Vagina (tissue), 2 donors: ENCODE measurements around the gene ATP8B1. TPM values are rescaled to one million over a fixed set of nuclear protein-coding genes. Genes with fewer than 3 reads are reported as not detected.
A peak's percentile ranks its signal among the peaks of the same experiment; 100 is the strongest.
"Not testable (repeated sequence)": the region's sequence is repeated elsewhere in the genome, so short reads cannot be mapped to it uniquely, and the experiment has no call there.

Experiments
- DNase-seq, 2 donors: peaks; one replicate each; pipeline ENCODE4 v3.0.0-alpha.2; 2017; ENCODE audit errors: extremely low spot score in 2 of 2
- H3K27ac ChIP-seq: fragments of 200-600 bp; sonication (generic); one replicate; pipeline ENCODE4 v1.5.1; 2019
- H3K27me3 ChIP-seq: fragments of 200-600 bp; sonication (generic); one replicate; pipeline ENCODE4 v1.5.1; 2019
- H3K36me3 ChIP-seq, 2 donors: fragments of 200-600 bp; sonication (generic); one replicate each; pipeline ENCODE4 v1.5.1; 2017 to 2019
- H3K4me1 ChIP-seq: fragments of 200-600 bp; sonication (generic); one replicate; pipeline ENCODE4 v1.5.1; 2019
- H3K4me3 ChIP-seq, 2 donors: fragments of 200-600 bp; sonication (generic); 1 replicate in 1 of 2; 2 replicates in 1 of 2; pipeline ENCODE4 v1.5.1; 2016 to 2019
- H3K9me3 ChIP-seq: fragments of 200-600 bp; sonication (generic); one replicate; pipeline ENCODE4 v1.5.1; 2019
- POLR2A ChIP-seq, 2 donors: fragments of 450-650 bp; IDR thresholded peaks; one replicate each; pipeline ENCODE4 v1.6.1; 2017; ENCODE audit warnings: antibody characterized with exemption in 2 of 2, mild to moderate bottlenecking in 2 of 2, moderate library complexity in 2 of 2
- POLR2AphosphoS5 ChIP-seq, 2 donors: sonication (generic); formaldehyde crosslinking; IDR thresholded peaks; one replicate each; pipeline ENCODE4 v1.9.0; 2017; ENCODE audit warnings: antibody characterized with exemption in 2 of 2, mild to moderate bottlenecking in 2 of 2, low read depth in 1 of 2; ENCODE audit not compliant: insufficient read depth in 1 of 2
- intact Hi-C: fragments of 100-400 bp; cut with DNase I; formaldehyde crosslinking; loops from one replicate; pipeline ENCODE4 v1.15.1; 2023
- total RNA-seq: library from RNA; depleted of rRNA; stranded (reverse); fragments of >200 nt; gene quantifications from one replicate; pipeline ENCODE4 v1.2.3, GENCODE V29; 2016
- TF ChIP-seq, protein P1 (sequence below), 3 experiments: fragments of 450-650 bp in 2 of 3; fragments of 200-600 bp in 1 of 3; sonication (generic) in 1 of 3; IDR thresholded peaks; one replicate each; pipeline ENCODE4 v1.5.1; 2017 to 2019; ENCODE audit warnings: antibody characterized with exemption in 3 of 3, mild to moderate bottlenecking in 2 of 3, moderate library complexity in 2 of 3

The ATP8B1 gene
- total RNA-seq, 1 donor from 2014 or later, result 41.5 TPM

- Histone ChIP-seq H3K27ac (no peak overlapping the region), H3K9me3 (no peaks in the 10 kb centered on the region), H3K4me1 (no peaks in the 10 kb centered on the region), H3K36me3 (no peaks in the 10 kb centered on the region), H3K4me3 (no peak overlapping the region), H3K27me3 (no peaks in the 10 kb centered on the region)
- intact Hi-C loops, result no loop called here
- DNase-seq, result no peak
- TF ChIP-seq POLR2A (IDR thresholded peaks at IDR 0.05) (no peak), POLR2AphosphoS5 (IDR thresholded peaks at IDR 0.05; ENCODE audit: insufficient read depth in 1 of 2, low read depth in 1 of 2) (no peak)
- TF ChIP-seq, protein P1, sequence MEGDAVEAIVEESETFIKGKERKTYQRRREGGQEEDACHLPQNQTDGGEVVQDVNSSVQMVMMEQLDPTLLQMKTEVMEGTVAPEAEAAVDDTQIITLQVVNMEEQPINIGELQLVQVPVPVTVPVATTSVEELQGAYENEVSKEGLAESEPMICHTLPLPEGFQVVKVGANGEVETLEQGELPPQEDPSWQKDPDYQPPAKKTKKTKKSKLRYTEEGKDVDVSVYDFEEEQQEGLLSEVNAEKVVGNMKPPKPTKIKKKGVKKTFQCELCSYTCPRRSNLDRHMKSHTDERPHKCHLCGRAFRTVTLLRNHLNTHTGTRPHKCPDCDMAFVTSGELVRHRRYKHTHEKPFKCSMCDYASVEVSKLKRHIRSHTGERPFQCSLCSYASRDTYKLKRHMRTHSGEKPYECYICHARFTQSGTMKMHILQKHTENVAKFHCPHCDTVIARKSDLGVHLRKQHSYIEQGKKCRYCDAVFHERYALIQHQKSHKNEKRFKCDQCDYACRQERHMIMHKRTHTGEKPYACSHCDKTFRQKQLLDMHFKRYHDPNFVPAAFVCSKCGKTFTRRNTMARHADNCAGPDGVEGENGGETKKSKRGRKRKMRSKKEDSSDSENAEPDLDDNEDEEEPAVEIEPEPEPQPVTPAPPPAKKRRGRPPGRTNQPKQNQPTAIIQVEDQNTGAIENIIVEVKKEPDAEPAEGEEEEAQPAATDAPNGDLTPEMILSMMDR (IDR thresholded peaks at IDR 0.05), result no peak
These were observed 28.7 kb upstream of the ATP8B1 start for GRCh38 chr18:57831597-57832377.

GRCh38 chr18:57827646-57828045, 24.5 kb upstream of the ATP8B1 start:
- intact Hi-C loops, result no loop called here
- TF ChIP-seq POLR2AphosphoS5 (IDR thresholded peaks at IDR 0.05; ENCODE audit: insufficient read depth in 1 of 2, low read depth in 1 of 2) (no peak), POLR2A (IDR thresholded peaks at IDR 0.05) (no peak)

DNA sequence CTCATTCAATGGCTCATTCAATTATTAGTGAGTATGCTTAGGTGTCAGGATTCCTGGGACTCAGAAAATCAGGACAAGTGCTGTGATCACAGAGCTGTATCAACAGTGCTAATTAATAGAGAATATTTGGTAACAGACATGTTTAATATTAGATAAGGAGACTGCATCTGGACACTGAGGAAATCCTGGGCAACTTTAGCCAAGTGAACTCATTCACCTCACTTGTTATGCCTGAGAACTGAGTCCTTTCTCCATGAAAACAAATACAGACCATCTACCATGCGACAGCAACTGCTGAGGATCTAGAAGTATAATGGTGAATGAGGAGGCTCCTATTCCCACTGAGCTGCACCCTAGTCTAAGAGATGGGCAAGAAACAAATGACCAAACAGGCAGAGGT, 23.1 kb upstream of the ATP8B1 start:
- no peak for DNase-seq
- intact Hi-C loops, result no loop called here
- H3K27ac ChIP-seq, result no peak overlapping the region

More at GRCh38 chr18:57827646-57828045, 24.5 kb upstream of the ATP8B1 start:
- Histone ChIP-seq H3K27ac (no peak overlapping the region), H3K4me1 (no peaks in the 10 kb centered on the region), H3K4me3 (no peak overlapping the region), H3K9me3 (no peaks in the 10 kb centered on the region), H3K36me3 (no peaks in the 10 kb centered on the region), H3K27me3 (no peaks in the 10 kb centered on the region)
- no peak for DNase-seq

GRCh38 chr18:57820583-57820982, 17.5 kb upstream of the ATP8B1 start:
- H3K27ac ChIP-seq, DNase-seq, intact Hi-C loops: not testable (repeated sequence)

More for the DNA sequence above, 23.1 kb upstream of the ATP8B1 start:
- Histone ChIP-seq H3K27me3 (no peaks in the 10 kb centered on the region), H3K4me1 (no peaks in the 10 kb centered on the region), H3K36me3 (no peaks in the 10 kb centered on the region), H3K9me3 (no peaks in the 10 kb centered on the region), H3K4me3 (no peak overlapping the region)
- TF ChIP-seq POLR2A (IDR thresholded peaks at IDR 0.05) (no peak), POLR2AphosphoS5 (IDR thresholded peaks at IDR 0.05; ENCODE audit: insufficient read depth in 1 of 2, low read depth in 1 of 2) (no peak)
- TF ChIP-seq, protein P1 (IDR thresholded peaks at IDR 0.05), result no peak

GRCh38 chr18:57819671-57820460, 16.8 kb upstream of the ATP8B1 start:
- H3K36me3 ChIP-seq, result no peaks in the 10 kb centered on the region
- no peak overlapping the region for H3K4me3 ChIP-seq
- TF ChIP-seq, protein P1 (IDR thresholded peaks at IDR 0.05), result no peak
- TF ChIP-seq POLR2AphosphoS5 (IDR thresholded peaks at IDR 0.05; ENCODE audit: insufficient read depth in 1 of 2, low read depth in 1 of 2), result peak in 1 of 2 donors; percentile 49
- DNase-seq, result no peak
- intact Hi-C loops, result no loop called here
- H3K9me3 ChIP-seq, result no peaks in the 10 kb centered on the region
- no peak overlapping the region for H3K27ac ChIP-seq
- H3K4me1 ChIP-seq, result no peaks in the 10 kb centered on the region
- no peaks in the 10 kb centered on the region for H3K27me3 ChIP-seq

More at GRCh38 chr18:57820583-57820982, 17.5 kb upstream of the ATP8B1 start:
- not testable (repeated sequence) for H3K4me1 ChIP-seq, H3K36me3 ChIP-seq, H3K9me3 ChIP-seq, H3K4me3 ChIP-seq, H3K27me3 ChIP-seq
